GM19455 (cell line): Measurements from ENCODE around the gene ATP13A1.
"Not testable (repeated sequence)": the region's sequence is repeated elsewhere in the genome, so short reads cannot be mapped to it uniquely, and the experiment has no call there.

Experiments
- ATAC-seq: cut with Tn5 transposase; IDR thresholded peaks from one replicate; pipeline ENCODE4 v1.9.1; 2021; ENCODE audit not compliant: unreplicated experiment

The ATP13A1 gene

GRCh38 chr19:19665420-19665948 is 2.0 kb upstream of the ATP13A1 start:
- not testable (repeated sequence) for ATAC-seq

- no peak for ATAC-seq
These were observed 613 bp downstream of the ATP13A1 start for GRCh38 chr19:19662871-19663255.

GRCh38 chr19:19662344-19662743 is 1.1 kb downstream of the ATP13A1 start:
- ATAC-seq: no peak

- ATAC-seq: no peak
These were observed 1.7 kb downstream of the ATP13A1 start for GRCh38 chr19:19661675-19662251.

GRCh38 chr19:19661141-19661674 is 2.3 kb downstream of the ATP13A1 start:
- no peak for ATAC-seq

- no peak for ATAC-seq
These were observed 3.7 kb downstream of the ATP13A1 start for GRCh38 chr19:19659646-19660245.

- no peak for ATAC-seq
These were observed 6.1 kb downstream of the ATP13A1 start for GRCh38 chr19:19657397-19657783.

- ATAC-seq: no peak
These were observed 6.8 kb downstream of the ATP13A1 start for GRCh38 chr19:19656451-19657396.

- ATAC-seq: no peak
These were observed 7.7 kb downstream of the ATP13A1 start for GRCh38 chr19:19655641-19656343.

- ATAC-seq: no peak
These were observed 8.4 kb downstream of the ATP13A1 start for GRCh38 chr19:19655051-19655594.

GRCh38 chr19:19654441-19654840 is 9.0 kb downstream of the ATP13A1 start:
- ATAC-seq: no peak

GRCh38 chr19:19653597-19654147 is 9.8 kb downstream of the ATP13A1 start:
- no peak for ATAC-seq

- no peak for ATAC-seq
These were observed 10.8 kb downstream of the ATP13A1 start for GRCh38 chr19:19652482-19653295.

GRCh38 chr19:19651076-19651475 is 12.4 kb downstream of the ATP13A1 start:
- no peak for ATAC-seq

GRCh38 chr19:19650331-19650730 is 13.1 kb downstream of the ATP13A1 start:
- no peak for ATAC-seq

- no peak for ATAC-seq
These were observed 13.9 kb downstream of the ATP13A1 start for GRCh38 chr19:19649580-19649995.

GRCh38 chr19:19649155-19649554 is 14.3 kb downstream of the ATP13A1 start:
- no peak for ATAC-seq

- no peak for ATAC-seq
These were observed 16.2 kb downstream of the ATP13A1 start for GRCh38 chr19:19647037-19647835.
